Keratinocyte (primary cell): Measurements from ENCODE around the gene DOP1A. TPM values are rescaled to one million over a fixed set of nuclear protein-coding genes. Genes with fewer than 3 reads are reported as not detected.

Experiments
- DNase-seq: peaks from one replicate; pipeline ENCODE4 v3.0.0-alpha.2; 2011; ENCODE audit warnings: low read depth, missing footprints, low spot score
- FAIRE-seq: peaks from 2 replicates; lab custom pipeline; 2011; peaks lifted over from hg19 to GRCh38; lab: Jason Lieb, UNC
- H2AFZ ChIP-seq: 2 replicates; pipeline ENCODE4 v1.6.0; 2012; ENCODE audit warnings: low read length, control low read depth, inconsistent platforms; ENCODE audit not compliant: control insufficient read depth
- H3K27ac ChIP-seq: 2 replicates; pipeline ENCODE4 v1.5.1; 2011; ENCODE audit warnings: low read length; ENCODE audit not compliant: control insufficient read depth, insufficient read depth
- H3K27me3 ChIP-seq: 3 replicates; pipeline ENCODE4 v1.6.0; 2011; ENCODE audit warnings: low read length; ENCODE audit not compliant: control insufficient read depth, insufficient read depth; ENCODE audit errors: extremely low read depth
- H3K36me3 ChIP-seq, 2 experiments: 2 replicates in 1 of 2; 3 replicates in 1 of 2; pipeline ENCODE4 v1.5.1; 2011; ENCODE audit warnings: low read length in 2 of 2, mild to moderate bottlenecking in 1 of 2; ENCODE audit not compliant: control insufficient read depth in 2 of 2, insufficient read depth in 2 of 2; ENCODE audit errors: extremely low read depth in 1 of 2
- H3K4me1 ChIP-seq: 3 replicates; pipeline ENCODE4 v1.5.1; 2011; ENCODE audit warnings: low read length; ENCODE audit not compliant: control insufficient read depth, insufficient read depth; ENCODE audit errors: extremely low read depth
- H3K4me2 ChIP-seq: 3 replicates; pipeline ENCODE4 v1.6.0; 2011; ENCODE audit warnings: low read depth, low read length; ENCODE audit not compliant: control insufficient read depth, insufficient read depth; ENCODE audit errors: extremely low read depth
- H3K4me3 ChIP-seq, 3 experiments: fragments of 200-600 bp in 1 of 3; sonication (generic) in 1 of 3; 2 replicates in 2 of 3; 3 replicates in 1 of 3; pipeline ENCODE4 v1.5.1; 2011 to 2016; ENCODE audit warnings: low read length in 3 of 3, mild to moderate bottlenecking in 3 of 3, control low read depth in 2 of 3, inconsistent platforms in 1 of 3, low read depth in 1 of 3, mixed read lengths in 1 of 3, mixed run types in 1 of 3, moderate library complexity in 1 of 3; ENCODE audit not compliant: control insufficient read depth in 2 of 3, insufficient read depth in 2 of 3; ENCODE audit errors: extremely low read depth in 1 of 3
- H3K79me2 ChIP-seq: 2 replicates; pipeline ENCODE4 v1.6.0; 2012; ENCODE audit warnings: low read length; ENCODE audit not compliant: control insufficient read depth, insufficient read depth
- H3K9ac ChIP-seq: 3 replicates; pipeline ENCODE4 v1.6.0; 2011; ENCODE audit warnings: low read length; ENCODE audit not compliant: control insufficient read depth, insufficient read depth; ENCODE audit errors: extremely low read depth
- H3K9me1 ChIP-seq: 3 replicates; pipeline ENCODE4 v1.6.0; 2011; ENCODE audit warnings: low read length; ENCODE audit not compliant: control insufficient read depth, insufficient read depth; ENCODE audit errors: extremely low read depth
- H3K9me3 ChIP-seq: 2 replicates; pipeline ENCODE4 v1.5.1; 2012; ENCODE audit warnings: low read depth, low read length; ENCODE audit not compliant: control insufficient read depth
- H4K20me1 ChIP-seq: 3 replicates; pipeline ENCODE4 v1.6.0; 2011; ENCODE audit warnings: low read length; ENCODE audit not compliant: control insufficient read depth, insufficient read depth; ENCODE audit errors: extremely low read depth
- EZH2 ChIP-seq: IDR thresholded peaks from one replicate; pipeline ENCODE4 v1.6.1; 2012; ENCODE audit warnings: inconsistent platforms, mild to moderate bottlenecking, low read length, moderate library complexity
- dilution Hi-C: fragments of 300-500 bp; cut with MboI; formaldehyde crosslinking; loops from one replicate; pipeline ENCODE4 v1.7.0; 2020; ENCODE audit warnings: low sequenced_read_pairs; ENCODE audit not compliant: extremely low pct_ligation_motif_present
- polyA plus RNA-seq, 5 experiments: library from polyadenylated mRNA; depleted of rRNA in 3 of 5; stranded (reverse) in 3 of 5; stranded (forward) in 1 of 5; unstranded in 1 of 5; fragments of >200 nt; gene quantifications; 1 replicate in 1 of 5; 2 replicates in 3 of 5; 3 replicates in 1 of 5; pipeline versions ENCODE4 v1.2.1 to v1.2.3, GENCODE V29; 2011 to 2012; ENCODE audit warnings: missing spikeins in 2 of 5, low read depth in 1 of 5, low replicate concordance in 1 of 5
- TF ChIP-seq, protein P1 (sequence below), 3 experiments: IDR thresholded peaks in 1 of 3; conservative IDR thresholded peaks in 1 of 3; optimal IDR thresholded peaks in 1 of 3; 2 replicates in 2 of 3; 3 replicates in 1 of 3; pipeline versions ENCODE3 to v1.5.1; 2011; ENCODE audit warnings: low read length in 3 of 3, mild to moderate bottlenecking in 3 of 3, moderate library complexity in 2 of 3, control low read depth in 1 of 3, inconsistent platforms in 1 of 3; ENCODE audit not compliant: insufficient read depth in 2 of 3; ENCODE audit errors: extremely low read depth in 1 of 3

DOP1A gene
- polyA plus RNA-seq, 1 donor (not counting 4 experiments of a cell fraction or from before 2014, with no cell fraction given), result 14.1 TPM

DNA sequence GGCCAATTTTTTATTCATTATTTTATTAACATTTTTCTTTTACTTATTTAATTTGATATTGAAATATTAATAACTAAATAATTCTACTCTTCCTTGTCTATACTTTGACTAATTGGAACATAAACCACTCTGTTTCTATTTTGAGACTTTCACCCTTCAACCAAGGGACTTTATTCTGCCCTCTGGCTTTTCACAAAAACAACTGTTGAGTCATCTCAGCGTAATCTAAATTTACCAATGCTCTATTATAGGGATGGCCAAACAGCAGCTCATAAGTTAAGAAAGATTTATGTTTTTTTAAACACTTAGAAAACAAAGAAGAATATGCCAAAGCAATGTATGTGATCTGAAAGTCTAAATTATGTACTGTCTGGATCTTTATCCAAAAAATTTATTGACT lies 46.7 kb downstream of the DOP1A start:
- no peak for TF ChIP-seq EZH2
- TF ChIP-seq, protein P1, sequence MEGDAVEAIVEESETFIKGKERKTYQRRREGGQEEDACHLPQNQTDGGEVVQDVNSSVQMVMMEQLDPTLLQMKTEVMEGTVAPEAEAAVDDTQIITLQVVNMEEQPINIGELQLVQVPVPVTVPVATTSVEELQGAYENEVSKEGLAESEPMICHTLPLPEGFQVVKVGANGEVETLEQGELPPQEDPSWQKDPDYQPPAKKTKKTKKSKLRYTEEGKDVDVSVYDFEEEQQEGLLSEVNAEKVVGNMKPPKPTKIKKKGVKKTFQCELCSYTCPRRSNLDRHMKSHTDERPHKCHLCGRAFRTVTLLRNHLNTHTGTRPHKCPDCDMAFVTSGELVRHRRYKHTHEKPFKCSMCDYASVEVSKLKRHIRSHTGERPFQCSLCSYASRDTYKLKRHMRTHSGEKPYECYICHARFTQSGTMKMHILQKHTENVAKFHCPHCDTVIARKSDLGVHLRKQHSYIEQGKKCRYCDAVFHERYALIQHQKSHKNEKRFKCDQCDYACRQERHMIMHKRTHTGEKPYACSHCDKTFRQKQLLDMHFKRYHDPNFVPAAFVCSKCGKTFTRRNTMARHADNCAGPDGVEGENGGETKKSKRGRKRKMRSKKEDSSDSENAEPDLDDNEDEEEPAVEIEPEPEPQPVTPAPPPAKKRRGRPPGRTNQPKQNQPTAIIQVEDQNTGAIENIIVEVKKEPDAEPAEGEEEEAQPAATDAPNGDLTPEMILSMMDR (optimal IDR thresholded peaks at IDR 0.05 in 1 of 3, IDR thresholded peaks at IDR 0.05 in 1 of 3, conservative IDR thresholded peaks at IDR 0.05 in 1 of 3; ENCODE audit: extremely low read depth in 1 of 3, insufficient read depth in 2 of 3, low read length in 3 of 3), result no peak
- Histone ChIP-seq H4K20me1 (no peaks in the 10 kb centered on the region), H3K9me1 (no peaks in the 10 kb centered on the region), H3K4me1 (peaks cover 4% of the 10 kb centered on the region), H3K4me2 (no peak overlapping the region), H3K79me2 (no peaks in the 10 kb centered on the region), H3K27me3 (no peaks in the 10 kb centered on the region), H3K9ac (no peak overlapping the region), H3K4me3 (no peak overlapping the region), H2AFZ (no peak overlapping the region), H3K27ac (no peak overlapping the region), H3K9me3 (no peaks in the 10 kb centered on the region), H3K36me3 (peaks cover 1 to 2% of the 10 kb centered on the region in 2 experiments)
- FAIRE-seq (no peak), DNase-seq (no peak)
- dilution Hi-C loops, result no loop called here

DNA sequence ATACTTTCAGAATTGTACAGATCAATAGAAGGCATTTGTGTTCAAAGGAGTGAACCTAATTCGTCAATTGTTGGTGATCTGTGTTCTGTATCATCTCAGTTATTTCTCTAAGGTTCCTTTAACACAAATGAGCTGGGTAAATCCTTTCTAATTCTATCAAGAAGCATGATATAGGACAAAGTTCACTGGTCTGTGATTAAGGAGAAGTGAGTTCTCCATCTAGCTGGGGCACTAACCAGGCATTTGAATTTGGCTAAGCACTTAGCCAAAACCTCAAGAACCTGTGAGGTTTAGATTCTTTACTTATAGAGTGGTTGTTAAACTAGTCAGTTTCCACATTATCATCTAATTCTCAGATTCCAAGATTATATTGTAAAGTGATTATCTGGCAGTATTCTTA lies 50.3 kb downstream of the DOP1A start:
- dilution Hi-C loops, result no loop called here
- no peak for FAIRE-seq

More for the DNA sequence above, 50.3 kb downstream of the DOP1A start:
- Histone ChIP-seq H3K9me3 (no peaks in the 10 kb centered on the region), H3K79me2 (no peaks in the 10 kb centered on the region), H3K4me3 (no peak overlapping the region), H3K27ac (no peak overlapping the region), H3K4me1 (peaks cover 14% of the 10 kb centered on the region), H3K9me1 (no peaks in the 10 kb centered on the region), H3K36me3 (peaks cover 3 to 6% of the 10 kb centered on the region in 2 experiments), H2AFZ (no peak overlapping the region), H4K20me1 (no peaks in the 10 kb centered on the region), H3K4me2 (no peak overlapping the region), H3K27me3 (no peaks in the 10 kb centered on the region), H3K9ac (no peak overlapping the region)
- TF ChIP-seq, protein P1 (optimal IDR thresholded peaks at IDR 0.05 in 1 of 3, IDR thresholded peaks at IDR 0.05 in 1 of 3, conservative IDR thresholded peaks at IDR 0.05 in 1 of 3; ENCODE audit: extremely low read depth in 1 of 3, insufficient read depth in 2 of 3, low read length in 3 of 3), result no peak
- no peak for TF ChIP-seq EZH2
- DNase-seq, result no peak
